K562 (cell line): ENCODE results near the gene FIBP. TPM values are rescaled to one million over a fixed set of nuclear protein-coding genes. Genes with fewer than 3 reads are reported as not detected.

ENCODE experiments used
- ARNT ChIP-seq, 2 experiments: fragments of 450-650 bp; IDR thresholded peaks; 2 replicates each; pipeline ENCODE4 v1.6.1; 2016; ENCODE audit warnings: mild to moderate bottlenecking in 1 of 2
- BRD4 ChIP-seq: fragments of 200-600 bp; sonication (generic); IDR thresholded peaks from 2 replicates; pipeline ENCODE4 v1.6.1; 2017; ENCODE audit warnings: inconsistent platforms
- ETV6 ChIP-seq, 3 experiments: fragments of 150-350 bp in 1 of 3; sonication (generic) in 1 of 3; formaldehyde crosslinking in 1 of 3; IDR thresholded peaks; 2 replicates each; pipeline versions ENCODE4 v1.6.1 to v1.8.0; 2014 to 2022; ENCODE audit warnings: borderline replicate concordance in 2 of 3, low read depth in 2 of 3, antibody characterized with exemption in 1 of 3, low read length in 1 of 3, mild to moderate bottlenecking in 1 of 3, missing genetic modification reagents in 1 of 3
- MGA ChIP-seq: fragments of 450-650 bp; IDR thresholded peaks from 2 replicates; pipeline ENCODE4 v1.6.1; 2016; ENCODE audit warnings: mild to moderate bottlenecking, moderate library complexity
- MLX ChIP-seq, 2 experiments: fragments of 450-650 bp in 1 of 2; sonication (generic) in 1 of 2; formaldehyde crosslinking; conservative IDR thresholded peaks; 2 replicates each; pipeline versions ENCODE4 v1.4.0 to v1.8.1; 2020 to 2022; ENCODE audit warnings: mild to moderate bottlenecking in 1 of 2, missing genetic modification reagents in 1 of 2
- NFXL1 ChIP-seq: fragments of 450-650 bp; formaldehyde crosslinking; IDR thresholded peaks from 2 replicates; pipeline ENCODE4 v1.4.0; 2021; ENCODE audit warnings: mild to moderate bottlenecking
- NUFIP1 ChIP-seq: fragments of 450-650 bp; IDR thresholded peaks from 2 replicates; pipeline ENCODE4 v1.6.1; 2018; ENCODE audit not compliant: partially characterized antibody
- PHB2 ChIP-seq: fragments of 450-650 bp; IDR thresholded peaks from 2 replicates; pipeline ENCODE4 v1.6.1; 2017; ENCODE audit warnings: low read depth
- SMC3 ChIP-seq: conservative IDR thresholded peaks from 2 replicates; pipeline ENCODE4 v1.6.1; 2011; ENCODE audit warnings: low read depth, low read length, improper control_type of control experiment; ENCODE audit not compliant: insufficient read depth
- ZNF639 ChIP-seq, 2 experiments: fragments of 200-800 bp in 1 of 2; sonication (Bioruptor generic) in 1 of 2; sonication (generic) in 1 of 2; formaldehyde crosslinking in 1 of 2; IDR thresholded peaks in 1 of 2; conservative IDR thresholded peaks in 1 of 2; 2 replicates each; pipeline versions ENCODE4 v1.5.0 to v1.6.1; 2016 to 2020; ENCODE audit warnings: missing compliant biosample characterization in 1 of 2, missing genetic modification characterization in 1 of 2, missing genetic modification reagents in 1 of 2
- ZSCAN29 ChIP-seq: fragments of 450-650 bp; IDR thresholded peaks from 2 replicates; pipeline ENCODE4 v1.6.1; 2017
- polyA plus RNA-seq, 8 experiments: library from polyadenylated mRNA; depleted of rRNA in 4 of 8; stranded (reverse) in 5 of 8; unstranded in 3 of 8; fragments of >200 nt; fragmentation: Nextera tagmentation in 2 of 8; fragmentation: Illumina TruSeq in 1 of 8; extraction: Ambion mirVana in 2 of 8; extraction: Trizol in 1 of 8; gene quantifications; 2 replicates each; pipeline versions ENCODE4 v1.2.1 to v1.2.3, GENCODE V29; 2011 to 2014; ENCODE audit warnings: inconsistent platforms in 1 of 8, missing spikeins in 1 of 8
- total RNA-seq, 7 experiments: library from RNA; depleted of rRNA in 6 of 7; stranded (reverse); fragments of >200 nt in 6 of 7; fragmentation: Illumina TruSeq in 2 of 7; extraction: Trizol in 2 of 7; gene quantifications; 2 replicates each; pipeline versions ENCODE4 v1.2.1 to v1.2.3, GENCODE V29; 2011 to 2021; ENCODE audit warnings: low replicate concordance in 1 of 7

The FIBP gene
- total and polyA plus RNA-seq, 9 of the 15 experiments (the other 6 are each of a cell fraction or from before 2014, with no cell fraction given): 41.2 to 79.2 (median 48.6) TPM

DNA sequence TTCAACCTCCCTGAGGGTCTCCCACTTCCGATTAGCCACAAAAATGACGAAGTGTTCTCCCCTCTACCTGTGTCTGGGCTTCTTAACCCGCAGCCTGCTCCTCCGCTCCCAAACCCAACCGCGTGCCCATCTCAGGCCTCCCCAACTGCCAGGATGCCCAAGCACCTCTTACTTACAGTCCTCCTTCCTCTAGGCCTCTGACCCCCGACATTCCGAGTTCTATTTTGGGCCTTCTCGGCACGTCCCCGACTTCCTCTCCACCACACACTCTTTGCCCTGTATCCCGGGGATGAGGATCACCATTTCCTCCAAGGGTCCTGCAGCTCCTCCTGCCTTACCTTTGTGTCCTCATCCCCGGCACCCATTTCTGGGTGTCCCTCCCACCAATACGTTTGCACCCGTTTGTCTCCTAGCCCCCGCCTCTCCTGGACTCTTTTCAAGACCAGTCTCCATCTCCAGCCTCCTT is 28.4 kb downstream of the FIBP start (continued):
- peak in 1 of 2 experiments; percentile 4; a peak in 1 of 4 replicates for TF ChIP-seq ZNF639 (CRISPR knock-in tag; conservative IDR thresholded peaks at IDR 0.05 in 1 of 2, IDR thresholded peaks at IDR 0.05 in 1 of 2)
- TF ChIP-seq MLX (CRISPR knock-in tag; conservative IDR thresholded peaks at IDR 0.05): 0 out of 4 replicates have a peak, but pooled peaks of 1 of the 2 experiments have one; percentile 59
- 0 out of 2 replicates have a peak, but pooled peaks have one; percentile 43 for TF ChIP-seq PHB2
- 0 out of 2 replicates have a peak, but pooled peaks have one; percentile 20 for TF ChIP-seq NFXL1 (CRISPR knock-in tag)
- peak; percentile 56; the same call in 1 of the 2 replicates for TF ChIP-seq MGA
- 0 out of 4 replicates have a peak, but pooled peaks of 1 of the 2 experiments have one; percentile 26 for TF ChIP-seq ETV6 (IDR thresholded peaks at IDR 0.05; ENCODE audit: borderline replicate concordance in 1 of 2, low read depth in 2 of 2, low read length in 1 of 2)
- no peak for TF ChIP-seq ETV6 (CRISPR knock-in tag; IDR thresholded peaks at IDR 0.05; ENCODE audit: borderline replicate concordance)
- peak; percentile 91 for TF ChIP-seq BRD4
- TF ChIP-seq SMC3: no peak
- no peak for TF ChIP-seq NUFIP1
- TF ChIP-seq ZSCAN29: 0 out of 2 replicates have a peak, but pooled peaks have one; percentile 33
- peak in 1 of 2 experiments; percentile 84; a peak in 1 of 4 replicates for TF ChIP-seq ARNT (IDR thresholded peaks at IDR 0.05)
